Measurements from ENCODE around the gene RASA3.
"Not testable (repeated sequence)": the region's sequence is repeated elsewhere in the genome, so short reads cannot be mapped to it uniquely, and the experiment has no call there.

Gene RASA3

GRCh38 chr13:114109641-114110041 lies 22.8 kb downstream of the RASA3 start:
- DNase-seq, result peak; percentile 75

- no peak for DNase-seq
Measured at GRCh38 chr13:114108894-114109293, 23.5 kb downstream of the RASA3 start.

- no peak for DNase-seq
Measured at GRCh38 chr13:114108141-114108761, 24.2 kb downstream of the RASA3 start.

- no peak for DNase-seq
Measured at GRCh38 chr13:114107686-114108081, 24.7 kb downstream of the RASA3 start.

GRCh38 chr13:114106991-114107685 lies 25.3 kb downstream of the RASA3 start:
- DNase-seq, result no peak

- no peak for DNase-seq
Measured at GRCh38 chr13:114106526-114106925, 25.9 kb downstream of the RASA3 start.

GRCh38 chr13:114105521-114106225 lies 26.8 kb downstream of the RASA3 start:
- DNase-seq, result no peak

- no peak for DNase-seq
Measured at GRCh38 chr13:114104655-114105520, 27.5 kb downstream of the RASA3 start.

GRCh38 chr13:114103801-114104654 lies 28.4 kb downstream of the RASA3 start:
- no peak for DNase-seq

- not testable (repeated sequence) for DNase-seq
Measured at GRCh38 chr13:114103289-114103621, 29.2 kb downstream of the RASA3 start.

- DNase-seq, result no peak
Measured at GRCh38 chr13:114102521-114103288, 29.7 kb downstream of the RASA3 start.

- DNase-seq, result no peak
Measured at GRCh38 chr13:114102131-114102520, 30.3 kb downstream of the RASA3 start.

GRCh38 chr13:114101358-114102130 lies 30.9 kb downstream of the RASA3 start:
- DNase-seq, result no peak

- DNase-seq, result no peak
Measured at GRCh38 chr13:114100446-114101357, 31.7 kb downstream of the RASA3 start.

GRCh38 chr13:114099918-114100445 lies 32.4 kb downstream of the RASA3 start:
- peak; percentile 30 for DNase-seq

GRCh38 chr13:114099191-114099590 lies 33.2 kb downstream of the RASA3 start:
- peak; percentile 12 for DNase-seq

GRCh38 chr13:114098689-114099056 lies 33.8 kb downstream of the RASA3 start:
- DNase-seq, result not testable (repeated sequence)

GRCh38 chr13:114097893-114098688 lies 34.3 kb downstream of the RASA3 start:
- no peak for DNase-seq

All from NCI-H510A treated with DMSO at 0.1 percent for 48 hours (cell line).